NCI-H526 treated with DMSO at 0.1 percent for 48 hours (cell line): ENCODE measurements around the gene IPCEF1.
A peak's percentile ranks its signal among the peaks of the same experiment; 100 is the strongest.

Source experiments
- DNase-seq: peaks from one replicate; lab custom pipeline; 2025; lab: John Stamatoyannopoulos, UW

The IPCEF1 gene

DNA sequence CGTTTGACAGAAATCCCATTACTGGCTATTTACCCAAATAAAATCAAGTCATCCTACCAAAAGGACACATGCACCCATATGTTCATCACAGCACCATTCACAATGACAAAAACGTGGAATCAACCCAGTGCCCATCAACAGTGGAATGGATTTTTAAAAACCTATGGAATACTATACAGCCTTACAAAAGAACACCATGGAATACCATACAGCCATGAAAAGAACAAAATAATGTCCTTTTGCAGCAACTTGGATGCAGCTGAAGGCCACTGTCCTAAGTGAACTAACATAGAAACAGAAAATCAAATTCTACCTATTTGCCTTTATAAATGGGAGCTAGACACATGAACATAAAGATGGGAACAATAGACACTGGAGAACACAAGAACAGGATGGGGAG, 17.4 kb upstream of the IPCEF1 start:
- DNase-seq: no peak

DNA sequence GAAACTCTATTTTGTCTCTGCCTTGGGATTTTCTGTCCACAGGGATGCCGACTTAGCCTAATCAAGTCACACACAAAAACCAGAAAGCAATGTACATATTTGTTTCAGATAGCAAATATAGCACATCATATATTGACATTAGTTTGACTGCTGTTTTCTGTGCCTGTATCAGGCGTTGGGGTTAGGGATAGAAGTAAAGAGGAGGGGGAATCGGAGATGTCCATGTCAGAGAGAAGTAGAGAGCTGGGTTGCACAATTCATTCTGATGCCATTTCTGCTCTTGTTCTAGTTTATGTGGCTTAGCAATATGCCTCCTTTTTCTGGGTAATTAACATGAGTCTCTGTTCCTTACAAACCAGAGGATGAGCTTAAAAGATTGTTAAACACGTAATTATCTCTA, 14.7 kb upstream of the IPCEF1 start:
- no peak for DNase-seq

DNA sequence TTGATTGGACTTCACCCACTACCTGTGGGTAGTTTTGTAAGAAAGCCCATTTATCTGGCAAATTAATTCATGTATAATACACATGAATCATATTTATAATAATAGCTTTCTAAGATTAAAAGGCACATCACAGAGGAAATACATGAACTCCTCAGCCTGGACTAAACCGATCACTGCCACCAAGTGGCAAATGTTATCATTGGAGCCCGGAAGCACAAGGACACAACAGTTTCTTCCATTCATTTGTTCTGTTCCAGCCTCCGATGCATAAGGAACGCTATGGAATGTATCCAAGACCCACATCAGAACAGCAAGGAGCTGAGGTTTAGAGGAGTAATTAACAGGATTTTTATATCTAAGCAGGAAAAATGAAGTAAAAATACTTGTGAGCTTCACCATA, 13.9 kb upstream of the IPCEF1 start:
- DNase-seq: no peak

DNA sequence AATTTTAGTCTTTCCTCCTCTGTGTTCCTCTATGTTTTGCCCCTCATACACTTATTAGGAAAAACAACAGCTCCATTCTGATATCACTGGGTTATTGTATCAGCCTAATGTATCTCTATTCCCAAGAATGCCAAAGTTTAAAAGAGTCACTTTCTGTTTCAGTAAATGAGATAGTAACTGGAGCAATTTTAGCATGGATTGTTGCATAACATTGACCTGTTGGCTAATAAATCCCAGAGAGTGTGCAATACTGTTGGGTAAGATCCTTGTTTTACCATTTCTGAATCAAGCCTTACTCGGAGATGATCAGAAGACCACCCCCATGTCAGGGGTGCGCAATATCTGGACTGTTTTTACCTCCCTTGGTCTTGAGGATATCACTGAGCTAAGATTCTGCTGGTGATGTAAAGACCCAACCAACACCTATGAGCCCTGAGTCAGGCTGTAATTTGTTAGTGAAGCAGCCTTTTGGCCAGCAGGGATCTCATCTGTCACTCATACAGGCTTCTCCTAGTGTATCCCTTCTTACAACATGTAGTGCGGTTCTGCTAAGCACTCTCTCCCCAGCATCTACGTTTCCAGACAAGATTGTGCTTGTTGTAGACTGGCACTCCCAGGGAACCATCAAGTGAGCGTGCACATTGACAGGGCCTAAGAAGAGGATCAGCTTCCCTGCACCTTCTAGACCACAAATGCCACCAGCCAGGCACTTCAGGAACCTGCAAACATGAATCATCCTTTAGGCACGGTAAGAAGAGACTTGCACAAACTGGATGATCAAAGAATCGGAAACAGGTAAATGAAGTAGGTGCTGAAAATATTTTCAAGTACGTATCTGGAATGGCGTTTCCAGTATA, 11.5 kb upstream of the IPCEF1 start:
- DNase-seq: no peak

DNA sequence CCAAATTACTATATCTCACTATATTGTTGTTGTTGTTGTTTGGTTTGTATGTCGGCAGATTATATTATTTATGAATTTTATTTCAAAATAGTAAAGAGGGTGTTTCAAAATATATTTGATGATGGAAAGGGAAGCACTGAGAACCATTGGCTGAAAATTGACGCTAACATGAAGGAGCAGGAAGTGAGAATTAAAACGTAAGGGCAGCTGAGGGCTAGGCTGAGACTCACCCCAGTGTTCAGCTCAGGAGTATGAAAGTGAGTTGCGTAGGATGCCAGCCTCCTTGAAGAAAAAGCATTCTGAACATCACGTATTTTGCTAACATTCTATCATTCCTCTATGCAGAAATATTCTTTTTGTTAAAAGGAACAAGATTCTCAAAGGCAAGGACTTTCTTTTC, 10.7 kb upstream of the IPCEF1 start:
- DNase-seq: no peak

DNA sequence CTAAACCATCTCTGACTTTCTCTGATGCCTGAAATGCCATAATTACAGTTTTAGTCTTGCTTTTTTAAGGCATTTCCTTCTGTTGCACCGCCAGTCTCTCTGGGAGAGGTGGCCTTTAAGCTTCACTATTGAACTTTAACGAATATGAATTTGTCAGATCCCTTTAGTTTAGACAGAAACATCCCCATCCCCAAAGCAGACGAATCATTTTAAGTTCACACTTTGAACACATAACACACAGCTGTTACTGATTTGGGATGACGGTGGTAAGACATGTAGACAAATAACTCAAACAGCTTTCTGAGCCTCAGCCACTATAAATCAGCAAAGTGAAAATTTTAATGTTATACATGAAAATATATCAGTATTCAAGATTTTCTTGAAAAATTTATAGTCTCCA, 7.2 kb upstream of the IPCEF1 start:
- DNase-seq: no peak

DNA sequence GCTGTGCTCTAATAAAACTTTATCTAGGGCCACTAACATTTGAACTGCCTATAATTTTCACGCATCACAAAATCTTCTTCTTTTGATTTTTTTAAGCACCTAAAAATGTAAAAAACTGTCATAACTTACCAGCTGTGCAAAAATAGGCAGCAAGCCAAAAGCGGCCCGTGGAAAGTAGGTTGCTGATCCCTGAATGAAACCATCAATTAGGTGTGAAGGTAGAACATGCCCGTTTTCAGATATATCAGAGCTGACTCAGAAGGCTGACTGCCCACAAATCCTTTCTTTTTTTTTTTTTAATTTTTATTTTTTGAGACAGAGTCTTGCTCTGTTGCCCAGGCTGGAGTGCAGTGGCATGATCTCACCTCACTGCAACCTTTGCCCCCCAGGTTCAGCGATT, 4.9 kb upstream of the IPCEF1 start:
- DNase-seq: no peak

DNA sequence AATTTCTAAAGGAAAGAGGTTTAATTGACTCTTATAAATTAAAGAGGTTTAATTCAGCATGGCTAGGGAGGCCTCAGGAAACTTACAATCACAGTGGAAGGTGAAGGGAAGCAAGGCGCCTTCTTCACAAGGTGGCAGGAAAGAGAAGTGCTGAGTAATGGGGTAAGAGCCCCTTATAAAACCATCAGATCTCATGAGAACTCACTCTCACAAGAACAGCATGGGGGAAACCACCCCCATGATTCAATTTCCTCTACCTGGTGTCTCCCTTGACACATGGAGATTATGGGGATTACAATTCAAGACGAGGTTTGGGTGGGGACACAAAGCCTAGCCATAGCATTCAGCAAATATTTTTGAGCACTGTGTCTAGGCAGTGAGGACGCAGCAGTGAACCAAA, 3.9 kb upstream of the IPCEF1 start:
- no peak for DNase-seq

DNA sequence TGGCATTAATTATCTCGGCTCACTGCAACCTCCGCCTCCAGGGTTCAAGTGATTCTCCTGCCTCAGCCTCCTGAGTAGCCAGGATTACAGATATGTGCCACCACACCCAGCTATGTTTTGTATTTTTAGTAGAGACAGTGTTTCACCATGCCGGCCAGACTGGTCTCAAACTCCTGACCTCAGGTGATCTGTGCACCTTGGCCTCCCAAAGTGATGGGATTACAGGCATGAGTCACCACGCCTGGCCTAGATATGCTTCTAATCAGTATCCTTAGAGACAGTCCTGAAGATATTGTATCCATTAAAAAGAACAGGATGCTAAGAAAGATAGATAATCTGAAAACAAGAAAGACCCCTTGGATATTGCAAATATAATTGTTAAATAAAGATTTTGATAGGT, 3.1 kb upstream of the IPCEF1 start:
- DNase-seq: no peak

DNA sequence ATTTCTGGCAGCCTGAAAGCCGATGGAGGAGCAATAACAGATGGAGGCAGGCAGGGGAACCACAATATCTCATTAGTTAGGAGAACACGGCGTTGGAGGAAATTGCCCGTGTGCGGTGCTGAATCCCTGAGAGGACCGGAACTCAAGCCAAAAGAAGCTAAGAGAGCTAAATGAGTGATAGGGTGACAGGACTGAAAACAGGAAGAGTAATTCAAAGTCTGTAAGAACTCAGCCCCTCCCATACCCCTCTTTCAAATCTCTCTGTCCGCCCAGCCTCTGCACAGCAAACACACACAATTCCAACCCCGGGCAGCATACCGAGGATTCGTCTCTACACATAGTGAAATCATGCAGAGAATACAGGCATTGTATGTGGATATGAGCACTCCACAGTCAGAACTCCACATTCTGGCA, 2.6 kb upstream of the IPCEF1 start:
- DNase-seq: no peak

DNA sequence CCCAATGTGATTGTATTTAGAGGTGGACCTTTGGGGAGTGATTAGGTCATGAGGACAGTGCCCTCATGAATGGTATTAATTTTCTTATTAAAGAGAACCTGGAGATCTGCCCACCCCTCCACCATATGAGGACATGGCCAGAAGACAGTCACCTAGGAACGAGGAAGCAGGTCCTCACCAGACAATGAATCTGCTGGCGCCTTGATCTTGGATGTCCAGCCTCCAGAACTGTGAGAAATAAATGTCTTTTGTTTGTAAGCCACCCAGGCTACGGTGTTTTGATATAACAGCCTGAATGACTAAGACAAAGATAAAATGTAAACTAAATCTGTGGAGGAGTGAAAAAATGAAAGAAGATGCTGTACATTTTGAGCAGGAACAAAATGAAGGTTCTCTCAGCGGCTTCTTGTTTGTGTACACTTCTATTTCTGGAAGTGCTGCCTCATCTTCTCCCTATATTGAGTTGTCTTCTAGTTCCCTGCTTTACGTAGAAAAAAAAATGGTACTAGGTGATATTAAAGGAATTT, 1.5 kb upstream of the IPCEF1 start:
- DNase-seq: no peak

DNA sequence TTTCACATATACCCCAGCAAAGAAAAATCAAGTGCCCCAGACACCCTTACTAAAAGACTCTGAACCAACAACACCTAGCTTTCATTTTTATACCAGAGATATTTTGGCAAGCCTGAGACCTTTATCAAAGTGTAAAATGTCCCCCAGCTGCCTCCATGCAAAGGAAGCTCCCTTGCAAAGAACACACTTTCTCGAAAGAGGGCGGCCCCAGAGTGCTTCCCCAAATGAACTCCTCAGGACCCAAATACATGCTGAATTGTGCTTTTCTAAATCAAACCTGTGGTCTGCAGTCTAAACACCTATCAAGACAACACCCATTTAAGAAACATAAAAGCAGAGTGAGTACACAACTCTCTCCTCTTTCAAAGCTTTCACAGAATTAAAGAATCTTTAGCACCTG, 490 bp downstream of the IPCEF1 start:
- DNase-seq: no peak

DNA sequence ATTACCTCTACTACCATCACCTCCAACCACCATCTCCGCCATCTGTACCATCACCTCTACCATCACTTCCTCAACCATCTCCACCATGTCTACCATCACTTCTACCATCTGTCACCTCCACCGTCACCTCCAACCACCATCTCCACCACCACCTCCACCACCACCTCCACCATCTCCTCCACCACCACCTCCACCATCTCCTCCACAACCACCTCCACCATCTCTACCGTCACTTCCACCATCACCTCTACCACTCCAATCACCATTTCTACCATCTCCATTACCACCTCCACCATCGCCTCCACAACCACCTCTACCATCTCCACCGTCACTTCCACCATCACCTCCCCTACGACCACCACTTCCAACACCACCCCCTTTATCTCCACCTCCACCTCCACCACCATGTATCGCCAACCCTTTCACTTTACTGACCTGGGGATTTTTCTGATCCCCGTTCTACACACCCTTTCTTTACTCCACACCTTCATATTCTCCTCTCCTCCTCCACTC, 2.3 kb downstream of the IPCEF1 start:
- no peak for DNase-seq

DNA sequence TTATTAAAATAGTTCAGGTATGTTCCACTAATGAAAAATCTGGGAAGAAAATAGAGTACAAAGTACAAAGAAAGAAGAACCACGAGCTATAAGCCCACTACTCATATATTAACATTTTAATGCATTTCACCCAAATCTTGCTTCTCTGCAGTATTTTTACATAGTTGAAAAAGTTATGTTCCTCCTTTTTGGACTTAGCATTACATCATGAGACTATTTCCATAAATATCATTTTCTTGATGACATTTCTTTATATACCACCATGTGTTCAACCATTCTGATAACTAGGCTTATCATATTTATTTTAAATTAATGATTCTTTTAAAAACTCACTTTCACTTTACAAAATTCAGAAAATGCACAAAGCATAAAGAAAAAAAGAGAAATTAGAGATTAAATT, 3.0 kb downstream of the IPCEF1 start:
- no peak for DNase-seq

DNA sequence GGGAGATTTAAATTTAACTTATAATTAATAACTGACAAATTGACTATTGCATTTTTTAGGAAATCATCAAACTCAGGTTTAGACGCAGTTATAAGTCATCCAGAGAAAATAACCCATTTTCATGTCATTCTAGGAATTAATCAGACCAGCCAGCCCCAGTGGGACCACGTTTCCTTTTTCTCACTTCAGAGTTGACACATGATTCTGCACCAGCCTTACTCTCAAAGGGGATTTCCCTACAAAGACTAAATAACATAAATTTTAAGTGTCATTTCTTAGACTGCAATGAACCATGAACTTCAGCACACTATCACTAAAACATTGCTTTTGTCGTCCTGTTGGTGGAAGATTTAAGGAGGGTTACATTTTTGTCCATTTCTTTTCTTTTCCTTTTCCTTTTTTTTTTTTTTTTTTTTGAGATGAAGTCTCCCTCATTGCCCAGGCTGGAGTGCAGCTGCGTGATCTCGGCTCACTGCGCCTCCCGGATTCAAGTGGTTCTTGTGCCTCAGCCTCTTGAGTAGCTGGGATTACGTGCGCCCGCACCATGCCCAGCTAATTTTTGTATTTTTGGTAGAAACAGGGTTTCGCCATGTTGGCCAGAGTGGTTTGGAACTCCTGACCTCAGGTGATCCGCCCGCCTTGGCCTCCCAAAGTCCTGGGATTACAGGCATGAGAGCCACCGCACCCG, 3.6 kb downstream of the IPCEF1 start:
- no peak for DNase-seq

DNA sequence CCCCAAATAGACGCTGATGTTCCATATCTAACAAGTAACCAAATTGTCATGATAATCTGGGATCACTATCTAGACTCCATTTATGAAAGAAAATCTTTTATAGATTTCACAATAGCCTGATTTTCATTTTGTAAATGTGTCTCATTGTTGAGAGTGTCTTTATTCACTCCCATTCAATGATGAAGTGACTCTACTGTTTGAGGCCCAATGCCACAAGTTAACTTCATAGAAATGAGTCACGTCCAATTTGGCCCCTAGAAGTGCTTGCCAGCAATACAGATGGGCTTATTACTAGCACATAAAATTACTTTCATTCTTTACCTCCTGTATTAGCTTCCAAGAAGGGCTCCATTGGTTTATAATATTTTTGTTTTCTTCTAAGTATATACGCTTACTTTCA, 6.3 kb downstream of the IPCEF1 start:
- no peak for DNase-seq

DNA sequence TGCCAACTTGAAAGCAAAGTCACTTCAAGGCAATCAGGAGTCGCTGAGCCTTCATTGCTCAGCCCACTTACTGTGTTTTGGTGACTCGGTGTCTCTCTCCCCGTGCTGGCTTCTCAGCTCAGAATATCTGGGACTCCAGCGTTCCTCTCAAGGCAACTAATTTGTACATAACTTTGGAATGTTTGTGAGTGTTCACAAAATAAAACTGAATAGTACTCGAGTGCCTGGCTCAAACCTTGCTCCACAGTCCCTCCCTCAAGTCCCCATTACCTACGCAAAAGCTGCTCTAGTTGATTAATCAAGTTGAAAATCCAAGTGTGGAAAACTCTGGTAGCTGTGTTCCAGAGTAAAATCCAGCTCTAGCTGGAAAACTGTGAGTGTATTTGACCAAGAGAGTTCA, 8.6 kb downstream of the IPCEF1 start:
- DNase-seq: no peak

DNA sequence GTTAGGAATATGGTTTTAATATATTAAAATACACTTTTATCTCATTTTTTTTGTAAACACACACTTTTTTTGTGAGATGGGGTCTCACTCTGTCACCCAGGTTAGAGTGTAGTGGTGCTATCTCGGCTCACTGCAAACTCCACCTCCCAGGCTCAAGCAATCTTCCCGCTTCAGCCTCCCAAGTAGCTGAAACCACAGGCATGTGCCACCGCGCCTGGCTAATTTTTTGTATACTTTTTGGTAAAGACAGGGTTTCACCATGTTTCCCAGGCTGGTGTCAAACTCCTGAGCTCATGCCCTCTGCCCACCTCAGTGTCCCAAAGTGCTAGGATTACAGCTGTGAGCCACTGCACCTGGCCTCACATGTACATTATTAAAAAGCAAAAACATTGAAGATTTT, 10.8 kb downstream of the IPCEF1 start:
- no peak for DNase-seq

DNA sequence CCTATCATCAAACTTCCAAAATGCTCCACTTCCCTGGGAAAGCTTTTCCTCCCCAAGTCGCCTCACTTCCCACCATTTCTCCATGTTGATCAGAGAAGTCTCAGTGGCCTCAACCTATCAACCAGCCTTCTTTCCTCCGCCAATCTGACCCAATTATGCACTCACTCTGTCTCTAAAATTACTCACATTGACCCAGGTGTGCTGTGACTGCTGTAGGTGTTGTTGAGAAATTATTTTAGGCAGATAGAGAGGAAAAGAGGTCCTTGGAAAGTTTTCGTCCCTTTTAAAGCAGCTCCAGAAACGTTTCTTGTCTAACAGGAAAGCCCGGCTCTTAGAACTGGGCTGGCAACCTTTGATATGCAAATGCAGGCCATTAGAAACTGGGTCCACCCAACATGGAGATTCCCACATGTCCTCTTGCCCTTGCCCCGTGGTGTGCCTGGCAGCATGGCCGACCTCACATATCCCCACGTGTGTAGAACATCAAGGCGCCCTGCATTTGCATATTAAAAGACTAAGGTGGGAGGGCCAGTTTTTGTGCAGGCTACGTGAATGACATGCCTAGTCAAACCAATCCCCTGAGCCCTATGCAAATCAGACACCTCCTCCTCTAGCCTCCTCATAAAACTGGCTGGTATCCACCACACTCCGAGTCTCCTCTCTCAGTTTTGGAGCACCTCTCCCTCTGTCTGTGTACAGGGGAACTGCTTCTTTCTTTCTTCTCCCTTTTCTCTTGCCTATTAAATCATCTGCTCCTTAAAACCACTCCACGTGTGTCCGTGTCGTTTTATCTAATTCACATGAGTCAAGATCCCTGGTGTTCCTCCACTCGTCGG, 12.9 kb downstream of the IPCEF1 start:
- DNase-seq: peak; percentile 92

DNA sequence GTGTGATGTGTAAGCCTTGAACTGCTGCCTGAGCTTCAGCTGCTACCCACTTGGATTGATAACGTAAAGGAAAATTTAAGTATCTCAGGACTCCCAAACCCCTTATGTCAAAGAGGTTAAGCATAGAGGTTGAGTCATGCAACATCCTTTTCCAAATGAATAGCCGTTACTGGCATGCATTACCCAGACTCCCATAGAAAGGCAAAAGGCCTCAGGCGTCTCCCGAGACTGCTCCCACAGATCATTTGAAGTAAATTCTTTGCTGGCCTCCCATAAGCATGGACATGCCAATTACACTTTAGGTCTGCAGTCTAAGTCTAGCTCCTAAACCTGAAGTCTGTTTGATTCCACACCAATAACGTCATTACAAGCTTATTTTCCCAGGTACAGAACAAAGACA, 14.7 kb downstream of the IPCEF1 start:
- no peak for DNase-seq

DNA sequence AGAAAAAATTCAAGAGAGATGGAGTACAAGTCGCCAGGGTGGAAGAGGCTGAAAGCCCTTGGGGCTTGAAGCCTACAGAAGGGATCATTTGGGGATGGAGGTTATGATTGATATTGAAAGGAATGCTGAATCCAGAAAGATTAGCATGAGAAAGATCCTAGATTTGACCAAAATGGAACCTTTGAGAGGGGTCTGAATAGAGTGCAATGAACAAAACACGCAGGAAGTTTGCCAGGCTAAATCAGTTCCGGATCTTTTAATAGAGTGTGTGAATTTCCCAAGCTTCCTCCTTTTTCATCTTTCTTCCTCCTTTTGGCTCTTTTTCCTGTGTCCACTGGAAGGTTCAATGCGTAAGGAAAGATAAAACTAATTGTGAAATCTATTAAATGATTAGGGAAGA, 15.3 kb downstream of the IPCEF1 start:
- no peak for DNase-seq

DNA sequence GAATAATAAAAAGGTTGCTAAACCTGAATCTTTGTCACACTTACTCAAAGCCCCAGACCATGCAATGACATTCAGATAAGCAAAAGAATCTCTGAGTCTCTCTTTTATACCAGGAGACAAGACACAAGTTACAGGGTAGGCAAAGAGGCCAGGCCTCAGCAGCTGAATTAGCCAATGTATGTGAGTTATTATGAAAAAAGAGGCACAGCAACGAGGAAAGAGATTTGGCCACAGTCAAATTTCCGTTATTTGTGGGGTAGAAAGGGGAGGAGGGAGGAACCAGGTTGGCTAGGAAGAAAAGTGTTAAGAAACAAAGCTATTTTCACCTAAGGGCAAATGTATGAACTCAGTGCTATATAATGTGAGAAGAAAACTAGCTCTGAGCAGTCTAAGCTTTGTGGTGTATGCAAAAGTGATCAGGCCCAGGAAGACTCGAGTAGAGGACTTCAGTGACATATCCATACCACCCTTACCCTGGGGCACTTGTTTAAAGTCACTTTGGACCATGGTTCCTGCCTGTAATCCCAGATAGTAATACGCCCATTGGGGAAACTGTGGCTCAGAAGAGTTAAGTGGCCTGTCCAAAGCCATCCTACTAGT, 19.1 kb downstream of the IPCEF1 start:
- no peak for DNase-seq
